Measurements from ENCODE around the gene FCGR3B. TPM values are rescaled to one million over a fixed set of nuclear protein-coding genes. Genes with fewer than 3 reads are reported as not detected.
A peak's percentile ranks its signal among the peaks of the same experiment; 100 is the strongest.
"Not testable (repeated sequence)": the region's sequence is repeated elsewhere in the genome, so short reads cannot be mapped to it uniquely, and the experiment has no call there.

The FCGR3B gene
- polyA plus RNA-seq, 3 donors, result 0.53 to 7.5 (median 1.3) TPM

GRCh38 chr1:161674447-161674846 is 43.5 kb upstream of the FCGR3B start:
- H3K79me2 ChIP-seq (ENCODE audit: insufficient read depth, low read length); H3K9me3 ChIP-seq (replicated peaks in 1 of 2; ENCODE audit: control insufficient read depth in 1 of 2, insufficient read depth in 1 of 2, low read length in 2 of 2); H3K4me2 ChIP-seq (replicated peaks; ENCODE audit: extremely low read depth, low read length, poor library complexity, severe bottlenecking); H3K9ac ChIP-seq (ENCODE audit: insufficient read depth, low read length, poor library complexity, severe bottlenecking); H3K4me3 ChIP-seq (replicated peaks in 1 of 3; ENCODE audit: low read depth in 2 of 3, low read length in 3 of 3); H3K9me3 Mint-ChIP-seq; H2AFZ ChIP-seq (ENCODE audit: insufficient read depth, low read depth, low read length, poor library complexity, severe bottlenecking); H3K36me3 ChIP-seq (replicated peaks in 1 of 2; ENCODE audit: control insufficient read depth in 1 of 2, insufficient read depth in 2 of 2, low read length in 2 of 2); H4K20me1 ChIP-seq (ENCODE audit: insufficient read depth, low read length); H3K27ac ChIP-seq (ENCODE audit: low read depth in 1 of 2, low read length in 2 of 2); intact Hi-C loops (cut with micrococcal nuclease); DNase-seq; H3K27ac Mint-ChIP-seq; H3K4me1 Mint-ChIP-seq; H3K36me3 Mint-ChIP-seq; H3K4me1 ChIP-seq (ENCODE audit: control insufficient read depth in 1 of 2, insufficient read depth in 2 of 2, low read length in 2 of 2): not testable (repeated sequence)
- peaks cover 17 to 54% of the 10 kb centered on the region in 2 donors for H3K27me3 ChIP-seq (ENCODE audit: control insufficient read depth in 2 of 2, insufficient read depth in 2 of 2, low read length in 2 of 2)
- peak overlapping the region in 1 of 2 donors; percentile 42 for H3K4me3 Mint-ChIP-seq
- H3K27me3 Mint-ChIP-seq (ENCODE audit: low read depth in 3 of 3), result peaks cover 40 to 66% (median 46%) of the 10 kb centered on the region in 3 donors
- WGBS (ENCODE audit: insufficient coverage), result no CpG with 5 or more reads among the region's 3 CpGs

GRCh38 chr1:161673437-161673836 is 42.5 kb upstream of the FCGR3B start:
- H3K79me2 ChIP-seq (ENCODE audit: insufficient read depth, low read length); H3K9me3 Mint-ChIP-seq; H3K4me1 Mint-ChIP-seq; H3K27ac ChIP-seq (ENCODE audit: low read depth in 1 of 2, low read length in 2 of 2); H4K20me1 ChIP-seq (ENCODE audit: insufficient read depth, low read length); intact Hi-C loops (cut with micrococcal nuclease); H3K9ac ChIP-seq (ENCODE audit: insufficient read depth, low read length, poor library complexity, severe bottlenecking); H3K4me1 ChIP-seq (ENCODE audit: control insufficient read depth in 1 of 2, insufficient read depth in 2 of 2, low read length in 2 of 2); H3K36me3 Mint-ChIP-seq; DNase-seq; H3K36me3 ChIP-seq (replicated peaks in 1 of 2; ENCODE audit: control insufficient read depth in 1 of 2, insufficient read depth in 2 of 2, low read length in 2 of 2); H2AFZ ChIP-seq (ENCODE audit: insufficient read depth, low read depth, low read length, poor library complexity, severe bottlenecking); H3K4me3 ChIP-seq (replicated peaks in 1 of 3; ENCODE audit: low read depth in 2 of 3, low read length in 3 of 3); H3K9me3 ChIP-seq (replicated peaks in 1 of 2; ENCODE audit: control insufficient read depth in 1 of 2, insufficient read depth in 1 of 2, low read length in 2 of 2); H3K27ac Mint-ChIP-seq; H3K4me2 ChIP-seq (replicated peaks; ENCODE audit: extremely low read depth, low read length, poor library complexity, severe bottlenecking); H3K4me3 Mint-ChIP-seq: not testable (repeated sequence)
- whole genome bisulfite sequencing (ENCODE audit: insufficient coverage), result 100% methylated on average over 3 of the region's 7 CpGs
- H3K27me3 ChIP-seq (ENCODE audit: control insufficient read depth in 2 of 2, insufficient read depth in 2 of 2, low read length in 2 of 2), result peaks cover 14 to 49% of the 10 kb centered on the region in 2 donors
- peaks cover 37 to 63% (median 42%) of the 10 kb centered on the region in 3 donors for H3K27me3 Mint-ChIP-seq (ENCODE audit: low read depth in 3 of 3)

GRCh38 chr1:161671045-161672020 is 40.4 kb upstream of the FCGR3B start:
- not testable (repeated sequence) for H2AFZ ChIP-seq (ENCODE audit: insufficient read depth, low read depth, low read length, poor library complexity, severe bottlenecking)
- peak overlapping the region in 1 of 2 donors; percentile 67 for H3K4me3 Mint-ChIP-seq
- 47% methylated on average over 3 of the region's 15 CpGs for WGBS (ENCODE audit: insufficient coverage)

GRCh38 chr1:161664689-161665088 is 33.7 kb upstream of the FCGR3B start:
- H2AFZ ChIP-seq (ENCODE audit: insufficient read depth, low read depth, low read length, poor library complexity, severe bottlenecking); H4K20me1 ChIP-seq (ENCODE audit: insufficient read depth, low read length); H3K36me3 ChIP-seq (replicated peaks in 1 of 2; ENCODE audit: control insufficient read depth in 1 of 2, insufficient read depth in 2 of 2, low read length in 2 of 2); H3K4me1 Mint-ChIP-seq; intact Hi-C loops (cut with micrococcal nuclease); H3K27me3 Mint-ChIP-seq (ENCODE audit: low read depth in 3 of 3); H3K27ac ChIP-seq (ENCODE audit: low read depth in 1 of 2, low read length in 2 of 2); H3K36me3 Mint-ChIP-seq; H3K4me3 ChIP-seq (replicated peaks in 1 of 3; ENCODE audit: low read depth in 2 of 3, low read length in 3 of 3); H3K79me2 ChIP-seq (ENCODE audit: insufficient read depth, low read length); H3K9ac ChIP-seq (ENCODE audit: insufficient read depth, low read length, poor library complexity, severe bottlenecking); H3K4me1 ChIP-seq (ENCODE audit: control insufficient read depth in 1 of 2, insufficient read depth in 2 of 2, low read length in 2 of 2); H3K9me3 Mint-ChIP-seq; H3K27me3 ChIP-seq (ENCODE audit: control insufficient read depth in 2 of 2, insufficient read depth in 2 of 2, low read length in 2 of 2); H3K27ac Mint-ChIP-seq; H3K4me2 ChIP-seq (replicated peaks; ENCODE audit: extremely low read depth, low read length, poor library complexity, severe bottlenecking); DNase-seq; H3K9me3 ChIP-seq (replicated peaks in 1 of 2; ENCODE audit: control insufficient read depth in 1 of 2, insufficient read depth in 1 of 2, low read length in 2 of 2): not testable (repeated sequence)
- WGBS (ENCODE audit: insufficient coverage), result no CpG with 5 or more reads among the region's 4 CpGs
- H3K4me3 Mint-ChIP-seq, result peak overlapping the region in 1 of 2 donors; percentile 75

More at GRCh38 chr1:161671045-161672020, 40.4 kb upstream of the FCGR3B start:
- H3K9me3 ChIP-seq (replicated peaks in 1 of 2; ENCODE audit: control insufficient read depth in 1 of 2, insufficient read depth in 1 of 2, low read length in 2 of 2); H3K36me3 Mint-ChIP-seq; H4K20me1 ChIP-seq (ENCODE audit: insufficient read depth, low read length); intact Hi-C loops (cut with micrococcal nuclease); H3K4me2 ChIP-seq (replicated peaks; ENCODE audit: extremely low read depth, low read length, poor library complexity, severe bottlenecking); H3K4me1 ChIP-seq (ENCODE audit: control insufficient read depth in 1 of 2, insufficient read depth in 2 of 2, low read length in 2 of 2); H3K27ac ChIP-seq (ENCODE audit: low read depth in 1 of 2, low read length in 2 of 2); H3K4me1 Mint-ChIP-seq; H3K4me3 ChIP-seq (replicated peaks in 1 of 3; ENCODE audit: low read depth in 2 of 3, low read length in 3 of 3); H3K9ac ChIP-seq (ENCODE audit: insufficient read depth, low read length, poor library complexity, severe bottlenecking); H3K79me2 ChIP-seq (ENCODE audit: insufficient read depth, low read length); H3K36me3 ChIP-seq (replicated peaks in 1 of 2; ENCODE audit: control insufficient read depth in 1 of 2, insufficient read depth in 2 of 2, low read length in 2 of 2); H3K9me3 Mint-ChIP-seq; H3K27ac Mint-ChIP-seq; DNase-seq: not testable (repeated sequence)
- peaks cover 5 to 33% of the 10 kb centered on the region in 2 donors for H3K27me3 ChIP-seq (ENCODE audit: control insufficient read depth in 2 of 2, insufficient read depth in 2 of 2, low read length in 2 of 2)
- H3K27me3 Mint-ChIP-seq (ENCODE audit: low read depth in 3 of 3), result peaks cover 22 to 45% (median 27%) of the 10 kb centered on the region in 3 donors

Measured in CD14-positive monocyte (primary cell).